H1 (cell line): ENCODE measurements around the gene ELMO1. TPM values are rescaled to one million over a fixed set of nuclear protein-coding genes. Genes with fewer than 3 reads are reported as not detected.

Experiments used
- CTCF ChIA-PET: fragments of 300-600 bp; sonication (Branson Sonifier 250); formaldehyde crosslinking; loops from one replicate; lab custom pipeline; 2021; ENCODE audit not compliant: partially characterized antibody; lab: Charles Lee
- POLR2A ChIA-PET: fragments of 300-600 bp; sonication (Branson Sonifier 250); formaldehyde crosslinking; loops from one replicate; lab custom pipeline; 2021; ENCODE audit warnings: inconsistent platforms; ENCODE audit not compliant: partially characterized antibody; lab: Charles Lee
- DNase-seq, 2 experiments: peaks; one replicate each; pipeline versions ENCODE4 v3.0.0 to v3.0.0-alpha.2; 2010 to 2022; ENCODE audit warnings: low spot score in 2 of 2, low read depth in 1 of 2, mixed read lengths in 1 of 2
- FAIRE-seq: peaks from 2 replicates; lab custom pipeline; 2011; peaks lifted over from hg19 to GRCh38; lab: Jason Lieb, UNC
- H2AFZ ChIP-seq: 2 replicates; pipeline ENCODE4 v1.8.1; 2012; ENCODE audit warnings: low read length, inconsistent platforms
- H2AK5ac ChIP-seq: 2 replicates; pipeline ENCODE4 v1.6.1; 2013; ENCODE audit warnings: low read depth, low read length
- H2BK120ac ChIP-seq: replicated peaks from 2 replicates; pipeline ENCODE3; 2013; ENCODE audit warnings: low read depth, low read length, inconsistent platforms
- H2BK12ac ChIP-seq: 2 replicates; pipeline ENCODE4 v1.6.1; 2013; ENCODE audit warnings: low read depth, low read length
- H2BK15ac ChIP-seq: 2 replicates; pipeline ENCODE4 v1.6.1; 2013; ENCODE audit warnings: low read length
- H2BK20ac ChIP-seq: 2 replicates; pipeline ENCODE4 v1.6.1; 2013; ENCODE audit warnings: low read length
- H2BK5ac ChIP-seq: 2 replicates; pipeline ENCODE4 v1.6.1; 2013; ENCODE audit warnings: low read depth, low read length
- H3K14ac ChIP-seq: 2 replicates; pipeline ENCODE4 v1.6.1; 2013; ENCODE audit warnings: inconsistent platforms; ENCODE audit not compliant: insufficient read length
- H3K18ac ChIP-seq: 2 replicates; pipeline ENCODE4 v1.6.1; 2013; ENCODE audit warnings: low read length; ENCODE audit errors: extremely low read depth
- H3K23ac ChIP-seq: 2 replicates; pipeline ENCODE4 v1.6.1; 2013; ENCODE audit warnings: inconsistent platforms; ENCODE audit not compliant: insufficient read length
- H3K23me2 ChIP-seq: 2 replicates; pipeline ENCODE4 v1.6.1; 2013; ENCODE audit warnings: low read depth, low read length
- H3K27ac ChIP-seq: 2 replicates; pipeline ENCODE4 v1.6.1; 2011; ENCODE audit warnings: low read depth, low read length, inconsistent platforms
- H3K27me3 ChIP-seq, 4 experiments: replicated peaks in 1 of 4; 1 replicate in 1 of 4; 2 replicates in 3 of 4; pipeline versions ENCODE4 v1.6.1 to v1.8.1; 2011 to 2013; ENCODE audit warnings: low read length in 3 of 4, mild to moderate bottlenecking in 3 of 4, inconsistent platforms in 2 of 4, mixed read lengths in 2 of 4, moderate library complexity in 1 of 4; ENCODE audit not compliant: control insufficient read depth in 3 of 4, insufficient read depth in 3 of 4; ENCODE audit errors: extremely low read depth in 1 of 4
- H3K36me3 ChIP-seq, 4 experiments: 2 replicates each; pipeline versions ENCODE4 v1.6.1 to v1.8.1; 2011 to 2013; ENCODE audit warnings: mild to moderate bottlenecking in 4 of 4, low read length in 3 of 4, moderate library complexity in 2 of 4, control low read depth in 1 of 4, inconsistent platforms in 1 of 4; ENCODE audit not compliant: insufficient read depth in 4 of 4, control insufficient read depth in 2 of 4
- H3K4ac ChIP-seq: replicated peaks from 2 replicates; pipeline ENCODE3; 2013; ENCODE audit warnings: low read length, low read depth, mixed read lengths, inconsistent platforms; ENCODE audit not compliant: insufficient read length
- H3K4me1 ChIP-seq, 4 experiments: replicated peaks in 1 of 4; 1 replicate in 1 of 4; 2 replicates in 3 of 4; pipeline versions ENCODE4 v1.6.1 to v1.8.1; 2011 to 2013; ENCODE audit warnings: low read length in 3 of 4, inconsistent platforms in 2 of 4, mixed read lengths in 1 of 4; ENCODE audit not compliant: insufficient read depth in 4 of 4, control insufficient read depth in 3 of 4
- H3K4me2 ChIP-seq, 2 experiments: 2 replicates each; pipeline versions ENCODE4 v1.6.1 to v1.8.1; 2011 to 2013; ENCODE audit warnings: low read depth in 2 of 2, low read length in 2 of 2, control low read depth in 1 of 2, inconsistent platforms in 1 of 2, mild to moderate bottlenecking in 1 of 2; ENCODE audit not compliant: insufficient read depth in 1 of 2
- H3K4me3 ChIP-seq, 4 experiments: fragments of 200-600, 300-600 bp in 1 of 4; sonication (generic), shearing (Covaris generic), sonication (Bioruptor Twin) in 1 of 4; 2 replicates each; pipeline versions ENCODE4 v1.5.1 to v1.8.1; 2011 to 2016; ENCODE audit warnings: low read length in 4 of 4, low read depth in 3 of 4, control low read depth in 2 of 4, inconsistent platforms in 2 of 4, mild to moderate bottlenecking in 2 of 4, mixed read lengths in 1 of 4, moderate library complexity in 1 of 4; ENCODE audit not compliant: insufficient read depth in 2 of 4; ENCODE audit errors: extremely low read depth in 1 of 4
- H3K56ac ChIP-seq: replicated peaks from 2 replicates; pipeline ENCODE3; 2013; ENCODE audit warnings: low read depth, mild to moderate bottlenecking, mixed read lengths, low read length, inconsistent platforms; ENCODE audit not compliant: insufficient read length
- H3K79me1 ChIP-seq: 2 replicates; pipeline ENCODE4 v1.6.1; 2013; ENCODE audit warnings: low read depth, low read length, control low read depth
- H3K79me2 ChIP-seq, 2 experiments: 2 replicates each; pipeline versions ENCODE4 v1.6.1 to v1.8.1; 2012 to 2013; ENCODE audit warnings: low read length in 2 of 2, mild to moderate bottlenecking in 2 of 2, inconsistent platforms in 1 of 2; ENCODE audit not compliant: insufficient read depth in 2 of 2, control insufficient read depth in 1 of 2
- H3K9ac ChIP-seq, 4 experiments: replicated peaks in 1 of 4; 1 replicate in 1 of 4; 2 replicates in 3 of 4; pipeline versions ENCODE4 v1.6.1 to v1.8.1; 2011 to 2013; ENCODE audit warnings: low read depth in 3 of 4, low read length in 3 of 4, control low read depth in 2 of 4, mild to moderate bottlenecking in 2 of 4, moderate library complexity in 2 of 4, inconsistent platforms in 1 of 4; ENCODE audit errors: extremely low read depth in 1 of 4
- H3K9me3 ChIP-seq, 2 experiments: 2 replicates each; pipeline versions ENCODE4 v1.6.1 to v1.8.1; 2012 to 2013; ENCODE audit warnings: mild to moderate bottlenecking in 2 of 2, moderate library complexity in 2 of 2, control low read depth in 1 of 2, inconsistent platforms in 1 of 2, low read depth in 1 of 2, low read length in 1 of 2, mixed read lengths in 1 of 2; ENCODE audit not compliant: insufficient read depth in 2 of 2
- H4K20me1 ChIP-seq, 2 experiments: replicated peaks in 1 of 2; 2 replicates each; pipeline versions ENCODE3 to v1.8.1; 2011 to 2013; ENCODE audit warnings: inconsistent platforms in 2 of 2, low read length in 2 of 2, mild to moderate bottlenecking in 1 of 2; ENCODE audit not compliant: insufficient read depth in 2 of 2, control insufficient read depth in 1 of 2
- H4K5ac ChIP-seq: 2 replicates; pipeline ENCODE4 v1.6.1; 2013; ENCODE audit warnings: low read length, low read depth, mixed read lengths, inconsistent platforms; ENCODE audit not compliant: insufficient read length
- H4K8ac ChIP-seq: 2 replicates; pipeline ENCODE4 v1.8.0; 2013; ENCODE audit warnings: mild to moderate bottlenecking, moderate library complexity, low read length, inconsistent platforms; ENCODE audit not compliant: insufficient read depth; ENCODE audit errors: extremely low read depth
- H4K91ac ChIP-seq: replicated peaks from 2 replicates; pipeline ENCODE3; 2013; ENCODE audit warnings: low read length, mixed read lengths, inconsistent platforms; ENCODE audit not compliant: insufficient read length
- CREB1 ChIP-seq: IDR thresholded peaks from 2 replicates; pipeline ENCODE4 v1.6.1; 2012; ENCODE audit warnings: inconsistent platforms
- EGR1 ChIP-seq: IDR thresholded peaks from 2 replicates; pipeline ENCODE4 v1.6.1; 2011; ENCODE audit warnings: low read depth, low read length, borderline replicate concordance
- GTF2F1 ChIP-seq: IDR thresholded peaks from 2 replicates; pipeline ENCODE4 v1.6.1; 2012; ENCODE audit warnings: low read depth, low read length, improper control_type of control experiment, borderline replicate concordance
- NANOG ChIP-seq: IDR thresholded peaks from 2 replicates; pipeline ENCODE4 v1.6.1; 2011; ENCODE audit warnings: low read length, low read depth, mild to moderate bottlenecking, inconsistent platforms; ENCODE audit not compliant: insufficient read depth, poor library complexity, severe bottlenecking
- PHF8 ChIP-seq: fragments of 200-600 bp; sonication (generic); conservative IDR thresholded peaks from 2 replicates; pipeline ENCODE4 v1.7.1; 2012; ENCODE audit warnings: low read depth, mild to moderate bottlenecking, inconsistent platforms, low read length, moderate library complexity
- RAD21 ChIP-seq, 2 experiments: IDR thresholded peaks in 1 of 2; conservative IDR thresholded peaks in 1 of 2; 2 replicates each; pipeline ENCODE4 v1.6.1; 2011; ENCODE audit warnings: low read depth in 2 of 2, low read length in 2 of 2, improper control_type of control experiment in 1 of 2, inconsistent platforms in 1 of 2, mild to moderate bottlenecking in 1 of 2, moderate library complexity in 1 of 2
- RNF2 ChIP-seq: fragments of 200-900, 300-1000 bp; sonication (generic); IDR thresholded peaks from 2 replicates; pipeline ENCODE4 v1.7.1; 2016; ENCODE audit warnings: borderline replicate concordance, low read depth, mild to moderate bottlenecking, antibody characterized with exemption, low read length; ENCODE audit not compliant: poor library complexity, severe bottlenecking; ENCODE audit errors: missing control alignments
- SP4 ChIP-seq: IDR thresholded peaks from 2 replicates; pipeline ENCODE4 v1.6.1; 2012; ENCODE audit warnings: low read length, inconsistent platforms
- WGBS, 2 experiments: shearing (Covaris generic) in 1 of 2; methylation state at CpG; one replicate each; pipeline versions ENCODE4 v1.1.6 to v1.1.7; 2013 to 2015; ENCODE audit warnings: low lambda C conversion rate in 2 of 2, mixed read lengths in 2 of 2, inconsistent platforms in 1 of 2, low coverage in 1 of 2, missing lambda C conversion rate in 1 of 2; ENCODE audit not compliant: insufficient replicate concordance in 2 of 2, insufficient coverage in 1 of 2, insufficient read length in 1 of 2; ENCODE audit errors: extremely low coverage in 1 of 2, missing lambda C conversion rate in 1 of 2; 5-methylcytosine and 5-hydroxymethylcytosine counted together
- polyA plus RNA-seq, 7 experiments: library from polyadenylated mRNA; depleted of rRNA in 3 of 7; stranded (reverse) in 5 of 7; unstranded in 2 of 7; fragments of >200 nt in 5 of 7; fragments of 200-250 nt in 2 of 7; gene quantifications; 1 replicate in 5 of 7; 2 replicates in 1 of 7; 4 replicates in 1 of 7; pipeline versions ENCODE4 v1.2.1 to v1.2.3, GENCODE V29; 2011 to 2013; ENCODE audit warnings: missing spikeins in 2 of 7, mixed read lengths in 2 of 7
- total RNA-seq: library from RNA; stranded (reverse); fragmentation: NEBNext Ultra II Directional; extraction: Animal tissue kit (Norgen Biotek cat#: 25700); gene quantifications from 2 replicates; pipeline ENCODE4 v1.2.1, GENCODE V29; 2021

Gene ELMO1
- total and polyA plus RNA-seq, 2 of the 8 experiments (the other 6 are each of a cell fraction or from before 2014, with no cell fraction given), result 18.4 to 21.0 TPM

DNA sequence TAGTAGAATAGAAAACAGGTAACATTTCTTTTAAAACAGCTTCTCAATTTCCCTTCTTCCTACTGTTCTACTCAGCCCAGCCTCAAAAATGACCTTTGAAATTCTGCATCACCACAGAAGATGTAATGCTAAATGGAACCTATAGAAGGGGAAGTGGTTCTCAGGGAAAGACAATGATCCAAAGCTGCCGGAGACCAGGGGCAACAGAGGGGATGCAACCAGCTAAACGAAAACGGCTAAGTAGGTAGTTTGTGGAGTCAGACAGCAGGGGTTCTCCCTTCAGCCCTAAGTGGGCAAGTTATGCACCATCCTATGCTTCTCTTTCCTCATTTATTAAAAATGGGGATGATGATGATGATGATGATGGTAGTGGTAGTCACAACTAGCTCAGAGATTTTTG lies 214.3 kb downstream of the ELMO1 start:
- POLR2A ChIA-PET, result interaction anchor here (1.3 to 4.4 kb wide), 2 partner anchors 10 to 13 kb away, joined by 3 to 20 read pairs; no protein-coding TSS in a partner anchor
- H2BK20ac ChIP-seq, result no peak overlapping the region

More for the DNA sequence above, 214.3 kb downstream of the ELMO1 start:
- Histone ChIP-seq H2BK5ac (no peak overlapping the region), H3K4me1 (peaks cover 0 to 3% (median 1%) of the 10 kb centered on the region in 4 experiments; a peak in 2 of 7 replicates), H3K18ac (no peak overlapping the region), H3K79me2 (no peaks in the 10 kb centered on the region), H2BK15ac (no peak overlapping the region), H3K23me2 (no peaks in the 10 kb centered on the region), H4K20me1 (no peaks in the 10 kb centered on the region), H3K36me3 (no peaks in the 10 kb centered on the region; a peak in 1 of 8 replicates), H2AK5ac (no peak overlapping the region), H3K79me1 (no peaks in the 10 kb centered on the region), H4K8ac (no peak overlapping the region), H3K4ac (no peak overlapping the region), H2AFZ (no peak overlapping the region), H3K9me3 (no peaks in the 10 kb centered on the region), H3K27me3 (no peaks in the 10 kb centered on the region), H3K56ac (no peak overlapping the region), H2BK120ac (no peak overlapping the region), H3K14ac (no peak overlapping the region), H3K4me2 (no peak overlapping the region), H3K4me3 (no peak overlapping the region), H3K9ac (no peak overlapping the region), H2BK12ac (no peak overlapping the region), H3K23ac (no peak overlapping the region), H4K5ac (no peak overlapping the region), H4K91ac (no peak overlapping the region), H3K27ac (no peak overlapping the region)
- peak; percentile 75 for FAIRE-seq
- CTCF ChIA-PET, result interaction anchor here (0.6 to 7.6 kb wide), 50 partner anchors 9 to 1099 kb away, joined by 3 to 86 read pairs (median 5); no protein-coding TSS in a partner anchor
- 47% methylated on average over 3 of the region's 3 CpGs; no CpG with 5 or more reads in 1 of the 2 experiments for WGBS, 2 experiments
- TF ChIP-seq EGR1, result no peak
- TF ChIP-seq SP4, result no peak
- TF ChIP-seq RNF2, result no peak
- no peak for TF ChIP-seq CREB1
- 0 out of 4 replicates have a peak, but pooled peaks of 1 of the 2 experiments have one; percentile 7 for TF ChIP-seq RAD21 (IDR thresholded peaks at IDR 0.05 in 1 of 2, conservative IDR thresholded peaks at IDR 0.05 in 1 of 2; ENCODE audit: low read depth in 2 of 2, low read length in 2 of 2)
- peak; percentile 5 for TF ChIP-seq NANOG
- no peak for TF ChIP-seq GTF2F1
- TF ChIP-seq PHF8, result no peak
- DNase-seq, result no peak
